ENCODE measurements around the gene LDB2. TPM values are rescaled to one million over a fixed set of nuclear protein-coding genes. Genes with fewer than 3 reads are reported as not detected.

LDB2 gene
- total RNA-seq, 1 donor from 2014 or later, result 4.9 TPM

- Mint-ChIP-seq H3K4me1 (ENCODE audit: low read depth, unreplicated experiment) (peaks cover 7% of the 10 kb centered on the region), H3K27ac (ENCODE audit: unreplicated experiment) (no peak overlapping the region), H3K27me3 (ENCODE audit: low read depth, unreplicated experiment) (no peaks in the 10 kb centered on the region), H3K36me3 (ENCODE audit: low read depth, unreplicated experiment) (no peaks in the 10 kb centered on the region), H3K4me3 (ENCODE audit: unreplicated experiment) (no peak overlapping the region), H3K9me3 (ENCODE audit: unreplicated experiment) (no peaks in the 10 kb centered on the region)
- no peaks in the 10 kb centered on the region for H3K4me1 ChIP-seq (ENCODE audit: insufficient read depth, low read length)
- no peak overlapping the region for H3K9ac ChIP-seq (ENCODE audit: low read length)
- no peaks in the 10 kb centered on the region for H3K27me3 ChIP-seq (ENCODE audit: insufficient read depth, low read length)
- H4K20me1 ChIP-seq (ENCODE audit: insufficient read depth, low read length), result no peaks in the 10 kb centered on the region
- peaks cover 3% of the 10 kb centered on the region for H3K36me3 ChIP-seq (ENCODE audit: insufficient read depth, low read length)
- TF ChIP-seq EZH2 (IDR thresholded peaks at IDR 0.05; ENCODE audit: insufficient read depth, low read length) (no peak), CTCF (IDR thresholded peaks at IDR 0.05; ENCODE audit: insufficient read depth, low read depth, low read length) (no peak)
- H3K9me3 ChIP-seq (ENCODE audit: insufficient read depth, low read depth, low read length), result no peaks in the 10 kb centered on the region
- no peak overlapping the region for H3K27ac ChIP-seq (ENCODE audit: low read depth, low read length)
- DNase-seq (ENCODE audit: low read depth), result no peak
- no peak overlapping the region for H3K4me3 ChIP-seq (ENCODE audit: insufficient read depth, low read depth, low read length)
- no peak overlapping the region for H3K4me2 ChIP-seq (ENCODE audit: low read length)
- no peak overlapping the region for H2AFZ ChIP-seq (ENCODE audit: low read depth, low read length)
- FAIRE-seq, result peak; percentile 13
- no peaks in the 10 kb centered on the region for H3K79me2 ChIP-seq (ENCODE audit: insufficient read depth, low read length)
Observed at GRCh38 chr4:16867827-16868226, 30.6 kb downstream of the LDB2 start.

GRCh38 chr4:16866974-16867373 is 31.5 kb downstream of the LDB2 start:
- Histone ChIP-seq H3K9ac (ENCODE audit: low read length) (no peak overlapping the region), H3K9me3 (ENCODE audit: insufficient read depth, low read depth, low read length) (no peaks in the 10 kb centered on the region), H2AFZ (ENCODE audit: low read depth, low read length) (no peak overlapping the region), H4K20me1 (ENCODE audit: insufficient read depth, low read length) (no peaks in the 10 kb centered on the region), H3K36me3 (ENCODE audit: insufficient read depth, low read length) (peaks cover 3% of the 10 kb centered on the region), H3K27me3 (ENCODE audit: insufficient read depth, low read length) (no peaks in the 10 kb centered on the region), H3K27ac (ENCODE audit: low read depth, low read length) (no peak overlapping the region), H3K4me3 (ENCODE audit: insufficient read depth, low read depth, low read length) (no peak overlapping the region), H3K4me1 (ENCODE audit: insufficient read depth, low read length) (no peaks in the 10 kb centered on the region), H3K79me2 (ENCODE audit: insufficient read depth, low read length) (no peaks in the 10 kb centered on the region), H3K4me2 (ENCODE audit: low read length) (no peak overlapping the region)
- no peak for FAIRE-seq
- no peak for DNase-seq (ENCODE audit: low read depth)
- Mint-ChIP-seq H3K27me3 (ENCODE audit: low read depth, unreplicated experiment) (no peaks in the 10 kb centered on the region), H3K4me3 (ENCODE audit: unreplicated experiment) (no peak overlapping the region), H3K27ac (ENCODE audit: unreplicated experiment) (no peak overlapping the region), H3K4me1 (ENCODE audit: low read depth, unreplicated experiment) (peaks cover 6% of the 10 kb centered on the region), H3K36me3 (ENCODE audit: low read depth, unreplicated experiment) (no peaks in the 10 kb centered on the region), H3K9me3 (ENCODE audit: unreplicated experiment) (no peaks in the 10 kb centered on the region)
- TF ChIP-seq EZH2 (IDR thresholded peaks at IDR 0.05; ENCODE audit: insufficient read depth, low read length), result no peak
- TF ChIP-seq CTCF (IDR thresholded peaks at IDR 0.05; ENCODE audit: insufficient read depth, low read depth, low read length), result no peak

- no peak overlapping the region for H3K27ac Mint-ChIP-seq (ENCODE audit: unreplicated experiment)
- FAIRE-seq, result no peak
Observed at GRCh38 chr4:16865897-16866283, 32.6 kb downstream of the LDB2 start.

More at GRCh38 chr4:16865897-16866283, 32.6 kb downstream of the LDB2 start:
- no peak overlapping the region for H3K9ac ChIP-seq (ENCODE audit: low read length)
- H2AFZ ChIP-seq (ENCODE audit: low read depth, low read length), result no peak overlapping the region
- no peaks in the 10 kb centered on the region for H3K79me2 ChIP-seq (ENCODE audit: insufficient read depth, low read length)
- Mint-ChIP-seq H3K4me1 (ENCODE audit: low read depth, unreplicated experiment) (peaks cover 12% of the 10 kb centered on the region), H3K9me3 (ENCODE audit: unreplicated experiment) (no peaks in the 10 kb centered on the region), H3K4me3 (ENCODE audit: unreplicated experiment) (no peak overlapping the region), H3K27me3 (ENCODE audit: low read depth, unreplicated experiment) (no peaks in the 10 kb centered on the region), H3K36me3 (ENCODE audit: low read depth, unreplicated experiment) (no peaks in the 10 kb centered on the region)
- DNase-seq (ENCODE audit: low read depth), result no peak
- no peak overlapping the region for H3K4me2 ChIP-seq (ENCODE audit: low read length)
- H3K4me1 ChIP-seq (ENCODE audit: insufficient read depth, low read length), result peaks cover 5% of the 10 kb centered on the region
- no peaks in the 10 kb centered on the region for H3K27me3 ChIP-seq (ENCODE audit: insufficient read depth, low read length)
- H3K4me3 ChIP-seq (ENCODE audit: insufficient read depth, low read depth, low read length), result no peak overlapping the region
- no peak overlapping the region for H3K27ac ChIP-seq (ENCODE audit: low read depth, low read length)
- TF ChIP-seq EZH2 (IDR thresholded peaks at IDR 0.05; ENCODE audit: insufficient read depth, low read length) (no peak), CTCF (IDR thresholded peaks at IDR 0.05; ENCODE audit: insufficient read depth, low read depth, low read length) (no peak)
- no peaks in the 10 kb centered on the region for H3K9me3 ChIP-seq (ENCODE audit: insufficient read depth, low read depth, low read length)
- peaks cover 3% of the 10 kb centered on the region for H3K36me3 ChIP-seq (ENCODE audit: insufficient read depth, low read length)
- H4K20me1 ChIP-seq (ENCODE audit: insufficient read depth, low read length), result no peaks in the 10 kb centered on the region

Measured in astrocyte (in vitro differentiated cells and primary cell).